GM12878 (cell line): ENCODE results near the gene PPP1R3C. TPM values are rescaled to one million over a fixed set of nuclear protein-coding genes. Genes with fewer than 3 reads are reported as not detected.

Experiments
- ATAC-seq: fragments of 200-7000 bp; cut with Tn5 transposase; 3 replicates; pipeline ENCODE4 v1.9.1; 2020; ENCODE audit warnings: mild to moderate bottlenecking, moderate library complexity
- BruUV-seq: library from RNA; stranded (reverse); fragments of 400-500 nt; replicated peaks from 2 replicates; lab custom pipeline; 2021; lab: Mats Ljungman, UMichigan
- CTCF ChIA-PET: fragments of 300-600 bp; sonication (Branson Sonifier 250); formaldehyde crosslinking; extraction: SDS; loops from one replicate; lab custom pipeline; 2021; ENCODE audit warnings: inconsistent platforms; lab: Yijun Ruan, JAX
- POLR2A ChIA-PET: fragments of 350-600 bp; formaldehyde crosslinking; extraction: SDS; loops from one replicate; lab custom pipeline; 2021; ENCODE audit warnings: inconsistent platforms; lab: Charles Lee
- RAD21 ChIA-PET: fragments of 300-600 bp; sonication (Branson Sonifier 250); formaldehyde crosslinking; loops from one replicate; lab custom pipeline; 2023; ENCODE audit warnings: antibody characterized with exemption; ENCODE audit not compliant: unreplicated experiment; lab: Charles Lee
- SMC1A ChIA-PET: fragments of 300-600 bp; sonication (Branson Sonifier 250); formaldehyde crosslinking; loops from one replicate; lab custom pipeline; 2023; ENCODE audit not compliant: unreplicated experiment, uncharacterized antibody; lab: Charles Lee
- DNase-seq: peaks from one replicate; pipeline ENCODE4 v3.0.0-alpha.2; 2011; ENCODE audit warnings: low read depth, low spot score
- FAIRE-seq: peaks from 3 replicates; lab custom pipeline; 2011; peaks lifted over from hg19 to GRCh38; lab: Jason Lieb, UNC
- H2AFZ ChIP-seq: 2 replicates; pipeline ENCODE4 v1.6.0; 2011; ENCODE audit warnings: low read depth, low read length, control low read depth; ENCODE audit not compliant: control insufficient read depth
- H3K27ac ChIP-seq: 2 replicates; pipeline ENCODE4 v1.5.1; 2011; ENCODE audit warnings: control low read depth; ENCODE audit not compliant: control insufficient read depth, insufficient read depth
- H3K27me3 ChIP-seq, 2 experiments: replicated peaks in 1 of 2; 2 replicates each; pipeline versions ENCODE4 v1.6.0 to v1.6.1; 2011; ENCODE audit warnings: low read length in 1 of 2; ENCODE audit not compliant: control insufficient read depth in 2 of 2, insufficient read depth in 2 of 2
- H3K36me3 ChIP-seq, 2 experiments: 2 replicates each; pipeline ENCODE4 v1.5.1; 2011; ENCODE audit warnings: low read length in 1 of 2; ENCODE audit not compliant: control insufficient read depth in 2 of 2, insufficient read depth in 2 of 2
- H3K4me1 ChIP-seq: 2 replicates; pipeline ENCODE4 v1.6.1; 2011; ENCODE audit warnings: mild to moderate bottlenecking, low read length, moderate library complexity, mixed read lengths; ENCODE audit not compliant: control insufficient read depth, insufficient read depth
- H3K4me2 ChIP-seq: 2 replicates; pipeline ENCODE4 v1.6.0; 2011; ENCODE audit warnings: control low read depth; ENCODE audit not compliant: control insufficient read depth, insufficient read depth
- H3K4me3 ChIP-seq: fragments of 200-600 bp; sonication (generic); 2 replicates; pipeline ENCODE4 v1.5.1; 2016
- H3K79me2 ChIP-seq: 2 replicates; pipeline ENCODE4 v1.6.0; 2011; ENCODE audit warnings: low read length; ENCODE audit not compliant: control insufficient read depth, insufficient read depth
- H3K9ac ChIP-seq: 2 replicates; pipeline ENCODE4 v1.8.0; 2011; ENCODE audit warnings: low read length, control low read depth, mixed read lengths; ENCODE audit not compliant: control insufficient read depth, insufficient read depth
- H3K9me3 ChIP-seq: replicated peaks from 3 replicates; pipeline ENCODE4 v1.5.1; 2011; ENCODE audit warnings: mild to moderate bottlenecking, low read length; ENCODE audit not compliant: control insufficient read depth, insufficient read depth
- H4K20me1 ChIP-seq: 2 replicates; pipeline ENCODE4 v1.6.0; 2011; ENCODE audit not compliant: control insufficient read depth, insufficient read depth
- ASH2L ChIP-seq: fragments of 300-600, 200-600 bp; sonication (generic); IDR thresholded peaks from 2 replicates; pipeline ENCODE4 v1.6.1; 2017; ENCODE audit warnings: low read depth, mild to moderate bottlenecking, borderline replicate concordance
- ATF2 ChIP-seq: IDR thresholded peaks from 2 replicates; pipeline ENCODE4 v1.6.1; 2012; ENCODE audit warnings: low read length, inconsistent platforms
- CHD2 ChIP-seq: IDR thresholded peaks from 2 replicates; pipeline ENCODE4 v1.6.1; 2011; ENCODE audit warnings: low read depth, low read length, improper control_type of control experiment, borderline replicate concordance
- HDAC6 ChIP-seq: fragments of 200-600 bp; sonication (generic); IDR thresholded peaks from one replicate; pipeline ENCODE4 v1.8.0; 2017; ENCODE audit warnings: antibody characterized with exemption; ENCODE audit not compliant: unreplicated experiment
- HDGF ChIP-seq: fragments of 450-650 bp; IDR thresholded peaks from 2 replicates; pipeline ENCODE4 v1.6.1; 2016; ENCODE audit warnings: antibody characterized with exemption
- HSF1 ChIP-seq: fragments of 150-350 bp; IDR thresholded peaks from 2 replicates; pipeline ENCODE4 v1.6.1; 2014; ENCODE audit warnings: mild to moderate bottlenecking, low read depth, low read length
- IKZF1 ChIP-seq: fragments of 450-650 bp; conservative IDR thresholded peaks from 2 replicates; pipeline ENCODE4 v1.6.1; 2017; ENCODE audit warnings: antibody characterized with exemption, mild to moderate bottlenecking
- IRF3 ChIP-seq: fragments of 450-650 bp; IDR thresholded peaks from 2 replicates; pipeline ENCODE4 v1.6.1; 2014; ENCODE audit warnings: mild to moderate bottlenecking
- JUNB ChIP-seq: IDR thresholded peaks from 2 replicates; pipeline ENCODE4 v1.6.1; 2016; ENCODE audit warnings: antibody characterized with exemption, mild to moderate bottlenecking
- MLLT1 ChIP-seq: fragments of 450-650 bp; IDR thresholded peaks from 2 replicates; pipeline ENCODE4 v1.6.1; 2016; ENCODE audit warnings: mild to moderate bottlenecking
- NFXL1 ChIP-seq: fragments of 450-650 bp; IDR thresholded peaks from 2 replicates; pipeline ENCODE4 v1.6.1; 2017; ENCODE audit warnings: antibody characterized with exemption, mild to moderate bottlenecking, borderline replicate concordance
- NR2C1 ChIP-seq: fragments of 450-650 bp; IDR thresholded peaks from 2 replicates; pipeline ENCODE4 v1.6.1; 2017; ENCODE audit warnings: antibody characterized with exemption, mild to moderate bottlenecking, moderate library complexity
- PAX8 ChIP-seq: fragments of 450-650 bp; IDR thresholded peaks from 2 replicates; pipeline ENCODE4 v1.6.1; 2017; ENCODE audit warnings: mild to moderate bottlenecking, moderate library complexity
- SMAD1 ChIP-seq: fragments of 450-650 bp; IDR thresholded peaks from 2 replicates; pipeline ENCODE4 v1.6.1; 2018; ENCODE audit warnings: mild to moderate bottlenecking, low read depth; ENCODE audit not compliant: partially characterized antibody
- SRF ChIP-seq, 2 experiments: IDR thresholded peaks; 2 replicates each; pipeline ENCODE4 v1.6.1; 2011; ENCODE audit warnings: low read depth in 2 of 2, low read length in 2 of 2, mild to moderate bottlenecking in 1 of 2, moderate library complexity in 1 of 2
- STAT3 ChIP-seq: IDR thresholded peaks from 2 replicates; pipeline ENCODE4 v1.6.1; 2011; ENCODE audit warnings: low read depth, low read length, improper control_type of control experiment
- WRNIP1 ChIP-seq: IDR thresholded peaks from 2 replicates; pipeline ENCODE4 v1.6.1; 2011; ENCODE audit warnings: low read depth, low read length, improper control_type of control experiment, borderline replicate concordance
- ZZZ3 ChIP-seq: IDR thresholded peaks from 2 replicates; pipeline ENCODE4 v1.6.1; 2011; ENCODE audit warnings: low read depth; ENCODE audit not compliant: control insufficient read depth, insufficient read length
- WGBS: methylation state at CpG from one replicate; pipeline ENCODE4 v1.1.6; 2016; ENCODE audit warnings: low lambda C conversion rate; ENCODE audit not compliant: insufficient replicate concordance, insufficient coverage; ENCODE audit errors: missing lambda C conversion rate; 5-methylcytosine and 5-hydroxymethylcytosine counted together
- in situ Hi-C: fragments of 300-500 bp; cut with MboI; formaldehyde crosslinking; loops from 9 replicates; pipeline ENCODE4 v1.14.3; 2018; ENCODE audit warnings: mixed read lengths
- intact Hi-C: fragments of 100-400 bp; cut with micrococcal nuclease; formaldehyde crosslinking; loops from one replicate; pipeline ENCODE4 v1.14.2; 2022; ENCODE audit not compliant: unreplicated experiment
- polyA plus RNA-seq, 11 experiments: library from polyadenylated mRNA; depleted of rRNA in 4 of 11; unstranded in 6 of 11; stranded (reverse) in 5 of 11; fragments of >200 nt; fragmentation: Nextera tagmentation in 4 of 11; fragmentation: Illumina TruSeq in 1 of 11; extraction: Ambion mirVana in 4 of 11; extraction: Trizol in 1 of 11; gene quantifications; 1 replicate in 1 of 11; 2 replicates in 10 of 11; pipeline versions ENCODE4 v1.2.1 to v1.2.3, GENCODE V29; 2011 to 2016; ENCODE audit warnings: inconsistent platforms in 2 of 11, missing spikeins in 2 of 11, low read depth in 1 of 11
- total RNA-seq, 4 experiments: library from RNA; depleted of rRNA in 3 of 4; stranded (reverse); fragments of >200 nt in 3 of 4; fragmentation: Illumina TruSeq in 1 of 4; extraction: Trizol in 1 of 4; gene quantifications; 2 replicates each; pipeline versions ENCODE4 v1.2.1 to v1.2.3, GENCODE V29; 2013 to 2021

PPP1R3C gene
- total and polyA plus RNA-seq, 10 of the 15 experiments (the other 5 are each of a cell fraction or from before 2014, with no cell fraction given) = 0.01 to 0.08 (median 0.04) TPM; not detected in 6

- SMC1A ChIA-PET = interaction anchor here (1.2 to 1.8 kb wide), 2 partner anchors 10 to 18 kb away, joined by 5 read pairs; no protein-coding TSS in a partner anchor
- Histone ChIP-seq H3K27ac (no peak overlapping the region), H3K27me3 (no peaks in the 10 kb centered on the region; a peak in 1 of 4 replicates), H3K4me3 (no peak overlapping the region), H3K9me3 (no peaks in the 10 kb centered on the region), H3K9ac (no peak overlapping the region), H3K36me3 (no peaks in the 10 kb centered on the region), H2AFZ (no peak overlapping the region), H3K4me2 (no peak overlapping the region), H3K4me1 (no peaks in the 10 kb centered on the region), H3K79me2 (no peaks in the 10 kb centered on the region), H4K20me1 (no peaks in the 10 kb centered on the region)
- WGBS = 57% methylated on average over 7 of the region's 7 CpGs
- no peak for DNase-seq
- intact Hi-C loops (no loop called here), in situ Hi-C loops (no loop called here)
- no peak for FAIRE-seq
- CTCF ChIA-PET = interaction anchor here (1.3 kb wide), 2 partner anchors 18 to 78 kb away, joined by 3 to 4 read pairs; no protein-coding TSS in a partner anchor
- ATAC-seq = no peak
- RAD21 ChIA-PET = no interaction called here
- POLR2A ChIA-PET = no interaction called here
- no TSS peak for BruUV-seq
- TF ChIP-seq WRNIP1 (no peak), NR2C1 (no peak), MLLT1 (no peak), SMAD1 (no peak), SRF (IDR thresholded peaks at IDR 0.05; ENCODE audit: low read depth in 2 of 2, low read length in 2 of 2) (no peak), NFXL1 (no peak), ASH2L (no peak), ATF2 (no peak), ZZZ3 (no peak), PAX8 (no peak), HDGF (no peak), CHD2 (no peak), JUNB (no peak), IRF3 (no peak), HSF1 (no peak), HDAC6 (no peak), IKZF1 (no peak), STAT3 (no peak)
Observed at GRCh38 chr10:91617072-91617609, 15.7 kb downstream of the PPP1R3C start.
